KBM-7 (cell line): Measurements from ENCODE around the gene TRIM54.
A peak's percentile ranks its signal among the peaks of the same experiment; 100 is the strongest.
"Not testable (repeated sequence)": the region's sequence is repeated elsewhere in the genome, so short reads cannot be mapped to it uniquely, and the experiment has no call there.

Experiments used
- DNase-seq: peaks from one replicate; pipeline ENCODE4 v3.0.0-alpha.2; 2015
- in situ Hi-C: fragments of 300-500 bp; cut with MboI; formaldehyde crosslinking; loops from 2 replicates; pipeline ENCODE4 v1.14.3; 2020; ENCODE audit warnings: low sequenced_read_pairs, low pct_unique_long_range_greater_than_20kb, mixed read lengths

Gene TRIM54

GRCh38 chr2:27255187-27255586 lies 27.0 kb upstream of the TRIM54 start:
- no peak for DNase-seq
- in situ Hi-C loops: no loop called here

GRCh38 chr2:27255660-27256059 lies 26.6 kb upstream of the TRIM54 start:
- in situ Hi-C loops: no loop called here
- no peak for DNase-seq

- no peak for DNase-seq
These were observed 25.3 kb upstream of the TRIM54 start for GRCh38 chr2:27256855-27257454.

GRCh38 chr2:27258051-27258450 lies 24.2 kb upstream of the TRIM54 start:
- no peak for DNase-seq
- in situ Hi-C loops: no loop called here

More at GRCh38 chr2:27256855-27257454, 25.3 kb upstream of the TRIM54 start:
- in situ Hi-C loops: no loop called here

GRCh38 chr2:27261241-27261925 lies 20.8 kb upstream of the TRIM54 start:
- DNase-seq: no peak
- in situ Hi-C loops: no loop called here

- in situ Hi-C loops: no loop called here
- no peak for DNase-seq
These were observed 20.3 kb upstream of the TRIM54 start for GRCh38 chr2:27261926-27262298.

- in situ Hi-C loops: no loop called here
- DNase-seq: peak; percentile 77
These were observed 19.6 kb upstream of the TRIM54 start, which contains the start of gene SLC30A3 for GRCh38 chr2:27262379-27263286. Gene SLC30A3 (minus strand): TSS chr2:27263047. CDS start chr2:27262906, 141 bp downstream.

GRCh38 chr2:27263287-27264252 lies 18.7 kb upstream of the TRIM54 start:
- in situ Hi-C loops: no loop called here
- DNase-seq: no peak

GRCh38 chr2:27264253-27264752 lies 17.9 kb upstream of the TRIM54 start:
- no peak for DNase-seq
- in situ Hi-C loops: no loop called here

- in situ Hi-C loops: no loop called here
- DNase-seq: peak; percentile 82
These were observed 17.3 kb upstream of the TRIM54 start for GRCh38 chr2:27264753-27265535.

GRCh38 chr2:27265536-27265870 lies 16.7 kb upstream of the TRIM54 start:
- no peak for DNase-seq
- in situ Hi-C loops: no loop called here

GRCh38 chr2:27268296-27268695 lies 13.9 kb upstream of the TRIM54 start:
- DNase-seq, in situ Hi-C loops: not testable (repeated sequence)

GRCh38 chr2:27270131-27270530 lies 12.1 kb upstream of the TRIM54 start:
- in situ Hi-C loops: no loop called here
- DNase-seq: no peak

GRCh38 chr2:27270670-27271069 lies 11.6 kb upstream of the TRIM54 start:
- DNase-seq: peak; percentile 63
- in situ Hi-C loops: no loop called here

GRCh38 chr2:27271631-27272340 lies 10.4 kb upstream of the TRIM54 start:
- DNase-seq: no peak
- in situ Hi-C loops: no loop called here

- DNase-seq: peak; percentile 50
- in situ Hi-C loops: not testable (repeated sequence)
These were observed 9.4 kb upstream of the TRIM54 start for GRCh38 chr2:27272537-27273522.
